Karpas-422 (cell line): ENCODE measurements around the gene PRCC. TPM values are rescaled to one million over a fixed set of nuclear protein-coding genes. Genes with fewer than 3 reads are reported as not detected.

Source experiments
- DNase-seq: peaks from one replicate; pipeline ENCODE4 v3.0.0-alpha.2; 2015
- H2AFZ ChIP-seq: fragments of 200-600 bp; sonication (generic); 2 replicates; pipeline ENCODE4 v1.6.1; 2014; ENCODE audit warnings: antibody characterized with exemption, low read length, mixed read lengths
- H3K27ac ChIP-seq: fragments of 200-600 bp; sonication (generic); 2 replicates; pipeline ENCODE4 v1.5.1; 2014; ENCODE audit warnings: mild to moderate bottlenecking, low read length, moderate library complexity
- H3K27me3 ChIP-seq: fragments of 200-600 bp; sonication (generic); 2 replicates; pipeline ENCODE4 v1.6.1; 2014; ENCODE audit warnings: low read length, mixed read lengths
- H3K36me3 ChIP-seq: fragments of 200-600 bp; sonication (generic); 2 replicates; pipeline ENCODE4 v1.6.1; 2014; ENCODE audit warnings: low read length, mixed read lengths; ENCODE audit not compliant: insufficient read depth
- H3K4me1 ChIP-seq: fragments of 200-600 bp; sonication (generic); 2 replicates; pipeline ENCODE4 v1.6.1; 2014; ENCODE audit warnings: mild to moderate bottlenecking, low read length, mixed read lengths
- H3K4me2 ChIP-seq: fragments of 200-600 bp; sonication (generic); 2 replicates; pipeline ENCODE4 v1.6.1; 2014; ENCODE audit warnings: low read length, low read depth, mild to moderate bottlenecking; ENCODE audit not compliant: poor library complexity, severe bottlenecking
- H3K4me3 ChIP-seq: fragments of 200-600 bp; sonication (generic); 2 replicates; pipeline ENCODE4 v1.5.1; 2014; ENCODE audit warnings: mild to moderate bottlenecking, antibody characterized with exemption, low read length, mixed read lengths
- H3K79me2 ChIP-seq: fragments of 200-600 bp; sonication (generic); 2 replicates; pipeline ENCODE4 v1.6.1; 2014; ENCODE audit warnings: mild to moderate bottlenecking, low read length, mixed read lengths
- H3K9ac ChIP-seq: fragments of 200-600 bp; sonication (generic); 2 replicates; pipeline ENCODE4 v1.6.0; 2014; ENCODE audit warnings: low read length
- H3K9me2 ChIP-seq: fragments of 200-600 bp; sonication (generic), shearing (Covaris generic); replicated peaks from 2 replicates; pipeline ENCODE4 v1.6.0; 2014; ENCODE audit warnings: mild to moderate bottlenecking, low read length, moderate library complexity; ENCODE audit not compliant: insufficient read depth
- H3K9me3 ChIP-seq: fragments of 300-700, 200-600 bp; sonication (generic); 2 replicates; pipeline ENCODE4 v1.6.1; 2014; ENCODE audit warnings: low read length, mixed read lengths
- H4K20me1 ChIP-seq: fragments of 200-600 bp; sonication (generic); 2 replicates; pipeline ENCODE4 v1.6.1; 2014; ENCODE audit warnings: mild to moderate bottlenecking, antibody characterized with exemption, low read length, low read depth; ENCODE audit not compliant: insufficient read depth
- total RNA-seq: library from RNA; depleted of rRNA; stranded (reverse); fragments of >200 nt; shearing (Covaris generic); gene quantifications from 2 replicates; pipeline ENCODE4 v1.2.3, GENCODE V29; 2014; ENCODE audit warnings: low replicate concordance

Gene PRCC
- total RNA-seq, 1 experiment from 2014 or later = 39.6 TPM

GRCh38 chr1:156814571-156815260, 47.4 kb downstream of the PRCC start:
- no peaks in the 10 kb centered on the region for H3K79me2 ChIP-seq
- peaks cover 4% of the 10 kb centered on the region; the same call in 1 of the 2 replicates for H4K20me1 ChIP-seq
- no peak overlapping the region for H3K4me3 ChIP-seq
- no peaks in the 10 kb centered on the region for H3K9me2 ChIP-seq
- DNase-seq = no peak
- no peaks in the 10 kb centered on the region for H3K4me1 ChIP-seq
- no peak overlapping the region for H3K4me2 ChIP-seq
- H2AFZ ChIP-seq = no peak overlapping the region
- no peaks in the 10 kb centered on the region for H3K9me3 ChIP-seq
- no peak overlapping the region for H3K27ac ChIP-seq
- no peaks in the 10 kb centered on the region for H3K36me3 ChIP-seq
- no peak overlapping the region for H3K9ac ChIP-seq
- H3K27me3 ChIP-seq = no peaks in the 10 kb centered on the region

- no peak overlapping the region for H2AFZ ChIP-seq
- H3K4me1 ChIP-seq = no peaks in the 10 kb centered on the region
- no peak for DNase-seq
- no peak overlapping the region for H3K4me2 ChIP-seq
- no peak overlapping the region for H3K4me3 ChIP-seq
- no peaks in the 10 kb centered on the region for H3K36me3 ChIP-seq
- no peaks in the 10 kb centered on the region for H3K9me2 ChIP-seq
- H4K20me1 ChIP-seq = peaks cover 4% of the 10 kb centered on the region; the same call in 1 of the 2 replicates
- H3K27me3 ChIP-seq = no peaks in the 10 kb centered on the region
- H3K9me3 ChIP-seq = no peaks in the 10 kb centered on the region
- H3K27ac ChIP-seq = no peak overlapping the region
- H3K79me2 ChIP-seq = no peaks in the 10 kb centered on the region
- no peak overlapping the region for H3K9ac ChIP-seq
These were observed 48.0 kb downstream of the PRCC start for GRCh38 chr1:156815307-156815826.

- no peak overlapping the region for H3K9ac ChIP-seq
- no peaks in the 10 kb centered on the region for H3K36me3 ChIP-seq
- no peaks in the 10 kb centered on the region for H3K9me3 ChIP-seq
- H4K20me1 ChIP-seq = peaks cover 4% of the 10 kb centered on the region; the same call in 1 of the 2 replicates
- no peak overlapping the region for H2AFZ ChIP-seq
- H3K27me3 ChIP-seq = no peaks in the 10 kb centered on the region
- no peaks in the 10 kb centered on the region for H3K9me2 ChIP-seq
- H3K4me1 ChIP-seq = no peaks in the 10 kb centered on the region
- H3K4me2 ChIP-seq = no peak overlapping the region
- H3K27ac ChIP-seq = no peak overlapping the region
- H3K79me2 ChIP-seq = no peaks in the 10 kb centered on the region
- H3K4me3 ChIP-seq = no peak overlapping the region
- DNase-seq = no peak
These were observed 48.7 kb downstream of the PRCC start for GRCh38 chr1:156815961-156816422.

GRCh38 chr1:156816561-156817328, 49.4 kb downstream of the PRCC start, which contains the start of gene SH2D2A:
Gene SH2D2A (minus strand): TSS chr1:156816848. CDS start chr1:156816708, 140 bp downstream.
- H3K27ac ChIP-seq = no peak within 1 kb of the TSS

GRCh38 chr1:156821801-156822200, 54.5 kb downstream of the PRCC start:
- no peak overlapping the region for H3K27ac ChIP-seq
- no peaks in the 10 kb centered on the region for H3K27me3 ChIP-seq
- no peak overlapping the region for H3K4me3 ChIP-seq
- no peak overlapping the region for H3K4me2 ChIP-seq
- no peaks in the 10 kb centered on the region for H3K9me2 ChIP-seq
- no peaks in the 10 kb centered on the region for H3K79me2 ChIP-seq
- DNase-seq = no peak
- no peaks in the 10 kb centered on the region for H3K9me3 ChIP-seq
- H3K9ac ChIP-seq = no peak overlapping the region
- H4K20me1 ChIP-seq = no peaks in the 10 kb centered on the region
- H3K4me1 ChIP-seq = no peaks in the 10 kb centered on the region
- no peaks in the 10 kb centered on the region for H3K36me3 ChIP-seq
- H2AFZ ChIP-seq = no peak overlapping the region

More at GRCh38 chr1:156816561-156817328, 49.4 kb downstream of the PRCC start, which contains the start of gene SH2D2A:
- Histone ChIP-seq H3K4me2 (no peak within 1 kb of the TSS), H3K9me2 (no peaks in the 10 kb centered on the region), H4K20me1 (no peaks in the 10 kb centered on the region), H3K9ac (no peak within 1 kb of the TSS), H3K4me1 (no peaks in the 10 kb centered on the region), H3K4me3 (no peak within 1 kb of the TSS), H3K36me3 (no peaks in the 10 kb centered on the region), H3K9me3 (no peaks in the 10 kb centered on the region), H3K27me3 (no peaks in the 10 kb centered on the region), H3K79me2 (no peaks in the 10 kb centered on the region), H2AFZ (no peak within 1 kb of the TSS)
- DNase-seq = no peak

GRCh38 chr1:156822680-156823079, 55.3 kb downstream of the PRCC start:
- Histone ChIP-seq H3K27me3 (no peaks in the 10 kb centered on the region), H3K4me2 (no peak overlapping the region), H3K9me2 (no peaks in the 10 kb centered on the region), H3K27ac (no peak overlapping the region), H3K79me2 (no peaks in the 10 kb centered on the region), H3K36me3 (no peaks in the 10 kb centered on the region), H2AFZ (no peak overlapping the region), H3K4me1 (no peaks in the 10 kb centered on the region), H3K9ac (no peak overlapping the region), H3K4me3 (no peak overlapping the region), H4K20me1 (no peaks in the 10 kb centered on the region), H3K9me3 (no peaks in the 10 kb centered on the region)
- no peak for DNase-seq

GRCh38 chr1:156823210-156823790, 56.0 kb downstream of the PRCC start:
- Histone ChIP-seq H3K4me2 (no peak overlapping the region), H3K27me3 (no peaks in the 10 kb centered on the region), H2AFZ (no peak overlapping the region), H3K9me2 (no peaks in the 10 kb centered on the region), H3K36me3 (no peaks in the 10 kb centered on the region), H3K9me3 (no peaks in the 10 kb centered on the region), H3K4me3 (no peak overlapping the region), H3K79me2 (no peaks in the 10 kb centered on the region), H3K9ac (no peak overlapping the region), H3K4me1 (no peaks in the 10 kb centered on the region), H3K27ac (no peak overlapping the region), H4K20me1 (no peaks in the 10 kb centered on the region)
- DNase-seq = no peak

GRCh38 chr1:156826630-156827029, 59.3 kb downstream of the PRCC start:
- Histone ChIP-seq H3K79me2 (no peaks in the 10 kb centered on the region), H3K4me2 (no peak overlapping the region), H3K27me3 (no peaks in the 10 kb centered on the region), H3K4me1 (no peaks in the 10 kb centered on the region), H2AFZ (no peak overlapping the region), H3K9me3 (no peaks in the 10 kb centered on the region), H3K36me3 (no peaks in the 10 kb centered on the region), H3K27ac (no peak overlapping the region), H3K9ac (no peak overlapping the region), H4K20me1 (no peaks in the 10 kb centered on the region), H3K9me2 (no peaks in the 10 kb centered on the region), H3K4me3 (no peak overlapping the region)
- no peak for DNase-seq
